NB4 (cell line): ENCODE measurements around the gene TCF12.

ENCODE experiments used
- CTCF ChIP-seq: IDR thresholded peaks from one replicate; pipeline ENCODE4 v1.5.1; 2012; ENCODE audit warnings: low read depth, low read length
- MAX ChIP-seq: IDR thresholded peaks from 2 replicates; pipeline ENCODE4 v1.6.1; 2011; ENCODE audit warnings: low read depth, low read length
- POLR2A ChIP-seq: IDR thresholded peaks from 2 replicates; pipeline ENCODE4 v1.6.1; 2011; ENCODE audit warnings: mild to moderate bottlenecking; ENCODE audit not compliant: insufficient read length; ENCODE audit errors: extremely low read depth

GRCh38 chr15:56957812-56958406 is 39.5 kb downstream of the TCF12 start:
- TF ChIP-seq CTCF (no peak), POLR2A (no peak), MAX (no peak)
